H1 (cell line): ENCODE measurements around the gene SHPK. TPM values are rescaled to one million over a fixed set of nuclear protein-coding genes. Genes with fewer than 3 reads are reported as not detected.

Experiments used
- CTCF ChIA-PET: fragments of 300-600 bp; sonication (Branson Sonifier 250); formaldehyde crosslinking; loops from one replicate; lab custom pipeline; 2021; ENCODE audit not compliant: partially characterized antibody; lab: Charles Lee
- POLR2A ChIA-PET: fragments of 300-600 bp; sonication (Branson Sonifier 250); formaldehyde crosslinking; loops from one replicate; lab custom pipeline; 2021; ENCODE audit warnings: inconsistent platforms; ENCODE audit not compliant: partially characterized antibody; lab: Charles Lee
- DNase-seq, 2 experiments: peaks; one replicate each; pipeline versions ENCODE4 v3.0.0 to v3.0.0-alpha.2; 2010 to 2022; ENCODE audit warnings: low spot score in 2 of 2, low read depth in 1 of 2, mixed read lengths in 1 of 2
- FAIRE-seq: peaks from 2 replicates; lab custom pipeline; 2011; peaks lifted over from hg19 to GRCh38; lab: Jason Lieb, UNC
- H2AFZ ChIP-seq: 2 replicates; pipeline ENCODE4 v1.8.1; 2012; ENCODE audit warnings: low read length, inconsistent platforms
- H2AK5ac ChIP-seq: 2 replicates; pipeline ENCODE4 v1.6.1; 2013; ENCODE audit warnings: low read depth, low read length
- H2BK120ac ChIP-seq: replicated peaks from 2 replicates; pipeline ENCODE3; 2013; ENCODE audit warnings: low read depth, low read length, inconsistent platforms
- H2BK12ac ChIP-seq: 2 replicates; pipeline ENCODE4 v1.6.1; 2013; ENCODE audit warnings: low read depth, low read length
- H2BK15ac ChIP-seq: 2 replicates; pipeline ENCODE4 v1.6.1; 2013; ENCODE audit warnings: low read length
- H2BK20ac ChIP-seq: 2 replicates; pipeline ENCODE4 v1.6.1; 2013; ENCODE audit warnings: low read length
- H2BK5ac ChIP-seq: 2 replicates; pipeline ENCODE4 v1.6.1; 2013; ENCODE audit warnings: low read depth, low read length
- H3K14ac ChIP-seq: 2 replicates; pipeline ENCODE4 v1.6.1; 2013; ENCODE audit warnings: inconsistent platforms; ENCODE audit not compliant: insufficient read length
- H3K18ac ChIP-seq: 2 replicates; pipeline ENCODE4 v1.6.1; 2013; ENCODE audit warnings: low read length; ENCODE audit errors: extremely low read depth
- H3K23ac ChIP-seq: 2 replicates; pipeline ENCODE4 v1.6.1; 2013; ENCODE audit warnings: inconsistent platforms; ENCODE audit not compliant: insufficient read length
- H3K23me2 ChIP-seq: 2 replicates; pipeline ENCODE4 v1.6.1; 2013; ENCODE audit warnings: low read depth, low read length
- H3K27ac ChIP-seq: 2 replicates; pipeline ENCODE4 v1.6.1; 2011; ENCODE audit warnings: low read depth, low read length, inconsistent platforms
- H3K27me3 ChIP-seq, 4 experiments: replicated peaks in 1 of 4; 1 replicate in 1 of 4; 2 replicates in 3 of 4; pipeline versions ENCODE4 v1.6.1 to v1.8.1; 2011 to 2013; ENCODE audit warnings: low read length in 3 of 4, mild to moderate bottlenecking in 3 of 4, inconsistent platforms in 2 of 4, mixed read lengths in 2 of 4, moderate library complexity in 1 of 4; ENCODE audit not compliant: control insufficient read depth in 3 of 4, insufficient read depth in 3 of 4; ENCODE audit errors: extremely low read depth in 1 of 4
- H3K36me3 ChIP-seq, 4 experiments: 2 replicates each; pipeline versions ENCODE4 v1.6.1 to v1.8.1; 2011 to 2013; ENCODE audit warnings: mild to moderate bottlenecking in 4 of 4, low read length in 3 of 4, moderate library complexity in 2 of 4, control low read depth in 1 of 4, inconsistent platforms in 1 of 4; ENCODE audit not compliant: insufficient read depth in 4 of 4, control insufficient read depth in 2 of 4
- H3K4ac ChIP-seq: replicated peaks from 2 replicates; pipeline ENCODE3; 2013; ENCODE audit warnings: low read length, low read depth, mixed read lengths, inconsistent platforms; ENCODE audit not compliant: insufficient read length
- H3K4me1 ChIP-seq, 4 experiments: replicated peaks in 1 of 4; 1 replicate in 1 of 4; 2 replicates in 3 of 4; pipeline versions ENCODE4 v1.6.1 to v1.8.1; 2011 to 2013; ENCODE audit warnings: low read length in 3 of 4, inconsistent platforms in 2 of 4, mixed read lengths in 1 of 4; ENCODE audit not compliant: insufficient read depth in 4 of 4, control insufficient read depth in 3 of 4
- H3K4me2 ChIP-seq, 2 experiments: 2 replicates each; pipeline versions ENCODE4 v1.6.1 to v1.8.1; 2011 to 2013; ENCODE audit warnings: low read depth in 2 of 2, low read length in 2 of 2, control low read depth in 1 of 2, inconsistent platforms in 1 of 2, mild to moderate bottlenecking in 1 of 2; ENCODE audit not compliant: insufficient read depth in 1 of 2
- H3K4me3 ChIP-seq, 4 experiments: fragments of 200-600, 300-600 bp in 1 of 4; sonication (generic), shearing (Covaris generic), sonication (Bioruptor Twin) in 1 of 4; 2 replicates each; pipeline versions ENCODE4 v1.5.1 to v1.8.1; 2011 to 2016; ENCODE audit warnings: low read length in 4 of 4, low read depth in 3 of 4, control low read depth in 2 of 4, inconsistent platforms in 2 of 4, mild to moderate bottlenecking in 2 of 4, mixed read lengths in 1 of 4, moderate library complexity in 1 of 4; ENCODE audit not compliant: insufficient read depth in 2 of 4; ENCODE audit errors: extremely low read depth in 1 of 4
- H3K56ac ChIP-seq: replicated peaks from 2 replicates; pipeline ENCODE3; 2013; ENCODE audit warnings: low read depth, mild to moderate bottlenecking, mixed read lengths, low read length, inconsistent platforms; ENCODE audit not compliant: insufficient read length
- H3K79me1 ChIP-seq: 2 replicates; pipeline ENCODE4 v1.6.1; 2013; ENCODE audit warnings: low read depth, low read length, control low read depth
- H3K79me2 ChIP-seq, 2 experiments: 2 replicates each; pipeline versions ENCODE4 v1.6.1 to v1.8.1; 2012 to 2013; ENCODE audit warnings: low read length in 2 of 2, mild to moderate bottlenecking in 2 of 2, inconsistent platforms in 1 of 2; ENCODE audit not compliant: insufficient read depth in 2 of 2, control insufficient read depth in 1 of 2
- H3K9ac ChIP-seq, 4 experiments: replicated peaks in 1 of 4; 1 replicate in 1 of 4; 2 replicates in 3 of 4; pipeline versions ENCODE4 v1.6.1 to v1.8.1; 2011 to 2013; ENCODE audit warnings: low read depth in 3 of 4, low read length in 3 of 4, control low read depth in 2 of 4, mild to moderate bottlenecking in 2 of 4, moderate library complexity in 2 of 4, inconsistent platforms in 1 of 4; ENCODE audit errors: extremely low read depth in 1 of 4
- H3K9me3 ChIP-seq, 2 experiments: 2 replicates each; pipeline versions ENCODE4 v1.6.1 to v1.8.1; 2012 to 2013; ENCODE audit warnings: mild to moderate bottlenecking in 2 of 2, moderate library complexity in 2 of 2, control low read depth in 1 of 2, inconsistent platforms in 1 of 2, low read depth in 1 of 2, low read length in 1 of 2, mixed read lengths in 1 of 2; ENCODE audit not compliant: insufficient read depth in 2 of 2
- H4K20me1 ChIP-seq, 2 experiments: replicated peaks in 1 of 2; 2 replicates each; pipeline versions ENCODE3 to v1.8.1; 2011 to 2013; ENCODE audit warnings: inconsistent platforms in 2 of 2, low read length in 2 of 2, mild to moderate bottlenecking in 1 of 2; ENCODE audit not compliant: insufficient read depth in 2 of 2, control insufficient read depth in 1 of 2
- H4K5ac ChIP-seq: 2 replicates; pipeline ENCODE4 v1.6.1; 2013; ENCODE audit warnings: low read length, low read depth, mixed read lengths, inconsistent platforms; ENCODE audit not compliant: insufficient read length
- H4K8ac ChIP-seq: 2 replicates; pipeline ENCODE4 v1.8.0; 2013; ENCODE audit warnings: mild to moderate bottlenecking, moderate library complexity, low read length, inconsistent platforms; ENCODE audit not compliant: insufficient read depth; ENCODE audit errors: extremely low read depth
- H4K91ac ChIP-seq: replicated peaks from 2 replicates; pipeline ENCODE3; 2013; ENCODE audit warnings: low read length, mixed read lengths, inconsistent platforms; ENCODE audit not compliant: insufficient read length
- ASH2L ChIP-seq: fragments of 200-600, 300-600 bp; sonication (generic); IDR thresholded peaks from one replicate; pipeline ENCODE4 v1.7.1; 2017; ENCODE audit warnings: low read length
- CTBP2 ChIP-seq: IDR thresholded peaks from 2 replicates; pipeline ENCODE4 v1.7.0; 2011; ENCODE audit warnings: borderline replicate concordance, mild to moderate bottlenecking, moderate library complexity, mixed read lengths, low read length; ENCODE audit not compliant: insufficient read depth, insufficient read length
- EZH2 ChIP-seq: fragments of 200-600 bp; sonication (generic); IDR thresholded peaks from 2 replicates; pipeline ENCODE4 v1.7.1; 2012; ENCODE audit warnings: low read depth, mild to moderate bottlenecking, moderate library complexity, low read length, inconsistent platforms; ENCODE audit not compliant: severe bottlenecking
- JUN ChIP-seq: IDR thresholded peaks from 2 replicates; pipeline ENCODE4 v1.6.1; 2011; ENCODE audit warnings: low read depth, mild to moderate bottlenecking, improper control_type of control experiment, low read length
- MAFK ChIP-seq: IDR thresholded peaks from 2 replicates; pipeline ENCODE4 v1.6.1; 2012; ENCODE audit warnings: low read depth, mild to moderate bottlenecking, improper control_type of control experiment, low read length
- NANOG ChIP-seq: IDR thresholded peaks from 2 replicates; pipeline ENCODE4 v1.6.1; 2011; ENCODE audit warnings: low read length, low read depth, mild to moderate bottlenecking, inconsistent platforms; ENCODE audit not compliant: insufficient read depth, poor library complexity, severe bottlenecking
- POLR2AphosphoS5 ChIP-seq: IDR thresholded peaks from 2 replicates; pipeline ENCODE4 v1.6.1; 2011; ENCODE audit warnings: low read depth, low read length
- RAD21 ChIP-seq, 2 experiments: IDR thresholded peaks in 1 of 2; conservative IDR thresholded peaks in 1 of 2; 2 replicates each; pipeline ENCODE4 v1.6.1; 2011; ENCODE audit warnings: low read depth in 2 of 2, low read length in 2 of 2, improper control_type of control experiment in 1 of 2, inconsistent platforms in 1 of 2, mild to moderate bottlenecking in 1 of 2, moderate library complexity in 1 of 2
- RFX5 ChIP-seq: IDR thresholded peaks from 2 replicates; pipeline ENCODE4 v1.6.1; 2011; ENCODE audit warnings: low read depth, low read length, improper control_type of control experiment, borderline replicate concordance
- SIRT6 ChIP-seq: IDR thresholded peaks from one replicate; pipeline ENCODE4 v1.7.1; 2012; ENCODE audit warnings: low read length, inconsistent platforms
- SP1 ChIP-seq: IDR thresholded peaks from 2 replicates; pipeline ENCODE4 v1.6.1; 2011; ENCODE audit warnings: low read depth, low read length
- TAF7 ChIP-seq: optimal IDR thresholded peaks from 2 replicates; pipeline ENCODE3; 2011; ENCODE audit warnings: low read depth, mild to moderate bottlenecking, inconsistent platforms, low read length, moderate library complexity, borderline replicate concordance
- WGBS, 2 experiments: shearing (Covaris generic) in 1 of 2; methylation state at CpG; one replicate each; pipeline versions ENCODE4 v1.1.6 to v1.1.7; 2013 to 2015; ENCODE audit warnings: low lambda C conversion rate in 2 of 2, mixed read lengths in 2 of 2, inconsistent platforms in 1 of 2, low coverage in 1 of 2, missing lambda C conversion rate in 1 of 2; ENCODE audit not compliant: insufficient replicate concordance in 2 of 2, insufficient coverage in 1 of 2, insufficient read length in 1 of 2; ENCODE audit errors: extremely low coverage in 1 of 2, missing lambda C conversion rate in 1 of 2; 5-methylcytosine and 5-hydroxymethylcytosine counted together
- polyA plus RNA-seq, 7 experiments: library from polyadenylated mRNA; depleted of rRNA in 3 of 7; stranded (reverse) in 5 of 7; unstranded in 2 of 7; fragments of >200 nt in 5 of 7; fragments of 200-250 nt in 2 of 7; gene quantifications; 1 replicate in 5 of 7; 2 replicates in 1 of 7; 4 replicates in 1 of 7; pipeline versions ENCODE4 v1.2.1 to v1.2.3, GENCODE V29; 2011 to 2013; ENCODE audit warnings: missing spikeins in 2 of 7, mixed read lengths in 2 of 7
- total RNA-seq: library from RNA; stranded (reverse); fragmentation: NEBNext Ultra II Directional; extraction: Animal tissue kit (Norgen Biotek cat#: 25700); gene quantifications from 2 replicates; pipeline ENCODE4 v1.2.1, GENCODE V29; 2021

The SHPK gene
- total and polyA plus RNA-seq, 2 of the 8 experiments (the other 6 are each of a cell fraction or from before 2014, with no cell fraction given), result 28.6 to 36.7 TPM

GRCh38 chr17:3641717-3642486 is 5.9 kb upstream of the SHPK start:
- Histone ChIP-seq H3K23me2 (peaks cover 3% of the 10 kb centered on the region; the same call in 1 of the 2 replicates), H3K36me3 (peaks cover 3 to 8% (median 3%) of the 10 kb centered on the region in 4 experiments; a peak in 5 of 8 replicates), H3K18ac (no peak overlapping the region), H2BK15ac (no peak overlapping the region), H3K4me2 (no peak overlapping the region; a peak in 1 of 4 replicates), H3K27me3 (no peaks in the 10 kb centered on the region), H2AFZ (no peak overlapping the region), H3K79me2 (no peaks in the 10 kb centered on the region; a peak in 1 of 4 replicates), H3K4ac (no peak overlapping the region), H3K79me1 (no peaks in the 10 kb centered on the region; the same call in 1 of the 2 replicates), H2BK5ac (no peak overlapping the region), H4K91ac (no peak overlapping the region), H2BK120ac (no peak overlapping the region), H3K4me1 (peaks cover 0 to 8% (median 4%) of the 10 kb centered on the region in 4 experiments; a peak in 3 of 7 replicates), H3K14ac (no peak overlapping the region), H2AK5ac (no peak overlapping the region), H4K20me1 (peaks cover 0 to 5% of the 10 kb centered on the region in 2 experiments), H2BK20ac (no peak overlapping the region), H4K8ac (no peak overlapping the region), H3K9ac (no peak overlapping the region), H3K27ac (no peak overlapping the region), H4K5ac (no peak overlapping the region), H3K4me3 (no peak overlapping the region), H2BK12ac (peak overlapping the region; percentile 27; the same call in 1 of the 2 replicates), H3K23ac (no peak overlapping the region), H3K9me3 (no peaks in the 10 kb centered on the region), H3K56ac (no peak overlapping the region)
- DNase-seq (no peak), FAIRE-seq (no peak)
- ChIA-PET POLR2A (interaction anchor here (1.3 to 3.5 kb wide), 4 partner anchors 11 to 16 kb away, joined by 3 to 16 read pairs (median 6); no protein-coding TSS in a partner anchor), CTCF (interaction anchor here (0.8 to 1.1 kb wide), 3 partner anchors 10 to 604 kb away, joined by 3 read pairs; no protein-coding TSS in a partner anchor)
- 86% methylated on average over 10 of the region's 19 CpGs; no CpG with 5 or more reads in 1 of the 2 experiments for WGBS, 2 experiments
- TF ChIP-seq POLR2AphosphoS5, result no peak
- TF ChIP-seq NANOG, result no peak
- no peak for TF ChIP-seq ASH2L
- no peak for TF ChIP-seq RAD21 (IDR thresholded peaks at IDR 0.05 in 1 of 2, conservative IDR thresholded peaks at IDR 0.05 in 1 of 2; ENCODE audit: low read depth in 2 of 2, low read length in 2 of 2)
- TF ChIP-seq JUN, result no peak
- TF ChIP-seq MAFK, result no peak
- no peak for TF ChIP-seq RFX5
- no peak for TF ChIP-seq CTBP2
- no peak for TF ChIP-seq TAF7
- TF ChIP-seq SP1, result no peak
- TF ChIP-seq SIRT6, result no peak
- no peak for TF ChIP-seq EZH2
